ENCODE measurements around the gene TOP3B.

TOP3B gene

DNA sequence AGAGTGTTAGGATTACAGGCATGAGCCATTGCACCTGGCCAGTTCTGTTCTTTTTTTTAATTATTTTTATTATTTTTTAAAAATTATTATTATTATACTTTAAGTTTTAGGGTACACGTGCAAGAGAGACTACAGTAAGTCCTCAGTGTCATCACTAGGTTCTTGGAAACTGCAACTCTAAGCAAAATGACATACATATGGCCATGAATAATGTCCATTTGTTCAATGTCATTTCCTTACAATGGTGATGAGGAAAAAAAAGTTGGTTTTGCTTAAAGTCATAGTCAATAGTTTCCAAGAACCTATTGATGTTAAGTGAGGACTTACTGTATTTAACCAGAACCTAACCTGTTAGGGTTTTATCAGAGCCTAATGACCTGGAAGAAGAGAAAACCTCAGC is 29.4 kb upstream of the TOP3B start:
- DNase-seq, result no peak

DNA sequence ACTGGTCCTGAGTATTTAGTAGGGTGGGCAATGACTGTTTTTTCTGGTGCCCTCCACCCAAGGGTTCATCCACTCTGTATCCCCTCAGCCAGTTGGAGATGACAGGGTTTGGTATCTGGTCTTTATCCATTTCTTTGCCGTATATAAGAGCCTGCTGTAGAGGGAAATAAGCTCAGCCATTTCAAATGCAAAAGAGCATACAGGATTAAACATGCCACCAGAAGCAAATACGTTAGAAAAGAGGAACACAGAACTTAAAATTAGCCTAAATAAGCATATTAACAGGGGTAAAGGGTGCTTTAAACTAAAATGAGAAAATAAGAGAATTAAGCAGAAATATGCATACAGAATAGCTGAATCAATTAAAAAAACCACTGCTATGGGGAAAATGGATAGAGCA is 27.8 kb upstream of the TOP3B start:
- no peak for DNase-seq

DNA sequence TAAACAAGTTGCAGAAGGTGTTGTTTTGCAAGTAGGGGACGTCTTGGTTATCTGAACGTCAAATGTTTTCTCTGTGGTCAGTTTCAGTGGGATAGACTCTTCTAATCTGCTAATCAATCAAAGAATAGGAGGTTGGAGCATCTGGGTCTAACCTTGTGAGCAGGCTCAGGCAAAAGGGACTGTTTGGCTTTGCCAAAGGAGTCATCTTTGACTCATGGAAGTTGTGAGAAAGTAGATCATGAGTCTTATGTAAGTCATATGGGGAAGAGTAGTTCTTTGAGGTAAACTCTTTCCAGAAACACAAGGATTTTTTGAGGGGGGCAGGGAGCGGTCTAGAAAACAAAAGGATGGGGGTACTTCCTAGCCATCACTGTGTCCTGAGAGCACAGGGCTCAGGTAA is 27.1 kb upstream of the TOP3B start:
- DNase-seq, result no peak

DNA sequence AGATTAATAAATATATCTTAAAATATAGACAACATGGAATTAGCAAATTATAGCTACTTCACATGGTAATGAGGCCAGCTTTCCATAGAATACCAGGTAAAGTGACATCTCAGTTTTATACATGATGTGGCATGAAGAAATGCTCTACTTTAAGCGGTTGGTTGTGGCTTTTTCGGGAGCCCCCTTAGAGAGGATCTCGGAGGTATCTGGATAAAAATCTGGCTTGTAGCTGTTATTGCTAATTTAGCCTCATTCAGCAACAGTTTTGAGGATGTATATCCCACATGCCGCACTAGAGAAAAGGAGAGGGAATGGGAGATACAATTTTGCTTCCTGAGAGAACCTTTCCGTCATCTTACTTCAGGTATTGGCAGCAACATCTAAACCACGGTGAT is 24.0 kb upstream of the TOP3B start:
- no peak for DNase-seq

DNA sequence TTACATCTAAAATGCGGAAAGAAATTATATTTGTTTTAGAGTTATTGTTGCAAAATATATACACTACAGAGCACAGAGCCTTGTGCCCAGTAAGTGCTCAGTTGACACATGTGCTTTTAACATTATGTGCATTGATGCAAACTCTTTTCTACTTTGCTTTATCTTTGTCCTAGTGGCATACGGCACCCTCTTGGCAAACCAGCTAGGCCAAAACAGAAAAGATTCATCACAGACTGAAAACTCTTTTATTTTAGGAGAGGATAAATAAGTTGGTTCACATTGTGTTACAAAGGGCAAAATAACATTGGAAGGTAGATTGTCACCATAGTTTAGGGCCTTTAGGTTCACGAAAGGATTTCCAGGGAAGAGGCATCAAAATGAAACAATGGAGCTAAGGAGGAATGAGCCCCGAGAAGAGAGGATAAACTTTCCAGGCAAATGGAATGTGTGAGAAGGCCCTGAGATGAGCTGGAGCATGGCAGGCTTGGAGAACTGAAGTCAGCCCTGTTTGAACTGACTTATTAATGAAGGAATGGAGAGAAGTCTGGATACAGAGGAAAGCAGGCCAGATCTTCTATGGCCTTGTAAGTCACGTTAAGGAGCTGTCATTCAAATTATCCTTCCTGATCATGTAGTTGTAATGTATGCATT is 23.5 kb upstream of the TOP3B start:
- no peak for DNase-seq

DNA sequence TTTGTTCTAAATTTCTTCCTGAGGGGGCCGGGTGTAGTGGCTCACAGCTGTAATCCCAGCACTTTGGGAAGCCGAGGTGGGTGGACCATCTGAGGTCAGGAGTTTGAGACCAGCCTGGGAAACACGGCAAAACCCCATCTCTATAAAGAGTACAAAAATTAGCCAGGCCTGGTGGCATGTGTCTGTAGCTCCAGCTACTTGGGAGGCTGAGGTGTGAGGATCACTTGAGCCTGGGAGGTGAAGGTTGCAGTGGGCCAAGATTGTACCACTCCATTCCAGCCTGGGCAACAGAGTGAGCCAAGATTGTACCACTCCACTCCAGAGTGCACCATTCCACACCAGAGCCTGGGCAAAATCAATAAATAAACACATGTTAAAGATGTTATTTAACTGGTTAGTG is 20.6 kb upstream of the TOP3B start:
- no peak for DNase-seq

DNA sequence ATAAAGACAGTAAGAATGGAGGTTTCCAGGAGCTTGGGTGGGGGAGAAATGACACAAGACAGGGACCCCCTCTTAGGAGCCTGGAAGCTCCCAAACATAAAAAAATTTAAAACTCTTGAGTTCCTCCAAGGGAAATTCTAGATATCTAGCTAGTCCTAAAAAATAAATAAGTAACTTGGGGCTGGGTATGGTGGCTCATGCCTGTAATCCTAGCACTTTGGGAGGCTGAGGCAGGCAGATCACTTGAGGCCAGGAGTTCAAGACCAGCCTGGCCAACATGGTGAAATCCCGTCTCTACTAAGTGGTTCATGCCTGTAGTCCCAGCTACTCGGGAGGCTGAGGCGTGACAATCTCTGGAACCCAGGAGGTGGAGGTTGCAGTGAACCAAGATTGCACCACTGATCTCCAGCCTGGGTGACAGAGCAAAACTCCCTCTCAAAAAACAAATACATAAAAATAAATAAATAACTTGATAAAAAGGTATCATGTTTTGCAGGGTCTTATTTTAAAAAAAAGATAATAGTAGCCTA is 20.0 kb upstream of the TOP3B start:
- no peak for DNase-seq

DNA sequence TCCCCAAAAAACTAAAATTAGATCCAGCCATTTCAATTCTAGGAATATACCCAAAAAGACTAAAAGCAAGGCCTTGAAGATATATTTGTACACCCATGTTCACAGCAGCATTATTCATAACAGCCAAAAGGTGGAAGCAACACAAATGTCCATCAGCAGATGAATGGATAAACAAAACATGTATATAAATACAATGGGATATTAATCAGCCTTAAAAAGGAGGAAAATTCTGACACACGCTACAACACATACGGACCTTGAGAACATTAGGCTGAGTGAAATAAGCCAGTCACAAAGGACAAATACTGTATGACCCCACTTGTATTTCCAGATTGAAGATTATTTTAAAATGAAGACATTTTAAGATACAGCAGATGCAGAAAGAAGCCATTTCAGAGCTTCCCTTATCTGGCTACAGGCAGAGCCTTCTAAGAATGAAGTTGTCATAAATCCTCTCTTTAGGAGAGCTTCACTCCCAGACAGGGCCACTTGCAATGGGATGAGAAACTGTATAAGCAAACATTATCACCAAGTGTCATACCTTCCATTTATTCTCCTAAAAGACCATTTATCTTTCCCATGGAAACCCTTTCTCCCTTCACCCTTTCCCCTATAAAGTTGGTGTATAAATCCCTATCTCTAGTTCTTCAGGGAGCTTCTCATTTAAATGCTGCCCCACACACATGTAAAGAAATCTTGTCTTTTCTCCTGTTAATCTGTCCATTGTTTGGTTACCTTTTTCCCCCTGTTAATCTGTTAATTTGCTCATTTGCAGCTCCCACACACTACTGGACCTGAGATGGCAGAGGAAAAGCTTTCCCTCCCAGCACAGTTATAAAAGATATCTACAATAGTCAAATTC is 19.3 kb upstream of the TOP3B start:
- DNase-seq, result no peak

DNA sequence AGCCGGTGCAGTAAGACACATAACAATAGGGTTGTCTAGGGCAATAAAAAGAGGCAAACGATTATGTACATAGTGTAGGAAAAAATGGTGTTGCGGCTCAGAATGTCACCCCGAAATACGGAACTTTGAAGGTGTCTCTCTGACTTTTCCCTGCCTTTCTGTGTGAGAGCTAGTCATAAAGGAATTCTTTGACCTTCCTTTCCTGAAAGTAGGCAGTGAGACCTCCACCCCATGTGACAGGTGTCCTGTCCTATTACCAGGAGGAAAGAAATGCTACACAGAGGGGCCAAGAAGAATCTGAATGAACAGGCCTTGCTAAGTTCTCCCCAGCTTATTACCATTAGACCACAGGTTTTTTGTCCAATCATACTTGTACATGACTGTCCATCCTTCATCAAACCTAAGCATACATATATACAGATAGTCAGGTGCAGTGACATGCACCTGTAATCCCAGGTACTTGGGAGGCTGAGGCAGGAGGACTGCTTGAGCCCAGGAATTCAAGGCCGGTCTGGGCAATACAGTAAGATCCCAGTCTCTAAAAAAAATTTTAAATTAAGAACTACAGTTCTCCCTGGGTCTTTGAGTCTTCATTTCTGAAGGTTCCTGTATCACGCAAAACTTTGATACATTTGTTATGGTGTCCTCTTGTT is 16.1 kb upstream of the TOP3B start:
- DNase-seq, result no peak

DNA sequence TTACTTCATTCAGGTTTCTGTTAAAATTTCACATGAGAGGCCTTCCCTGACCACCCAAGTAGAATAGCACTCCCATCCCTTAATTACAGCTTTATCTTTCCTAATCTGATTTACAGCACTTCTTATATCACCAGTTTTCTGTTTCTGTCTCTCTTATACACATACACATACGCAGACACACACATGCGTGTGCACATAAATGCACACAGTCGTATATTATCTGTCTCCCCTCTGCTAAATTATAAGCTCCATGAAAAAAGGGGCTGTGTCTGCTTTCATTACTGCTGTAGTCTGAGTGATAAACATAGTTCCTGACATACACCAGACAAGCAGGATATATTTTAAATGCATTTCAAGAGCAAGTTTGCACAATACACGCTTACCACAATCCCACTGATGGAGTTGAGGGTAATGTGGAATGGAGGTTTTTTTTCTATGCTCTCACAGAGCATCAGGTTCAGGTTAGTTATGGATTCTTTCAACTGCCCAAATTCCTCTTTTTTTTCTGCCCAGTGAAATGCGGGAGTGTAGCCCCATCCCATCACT is 13.7 kb upstream of the TOP3B start:
- DNase-seq, result no peak

DNA sequence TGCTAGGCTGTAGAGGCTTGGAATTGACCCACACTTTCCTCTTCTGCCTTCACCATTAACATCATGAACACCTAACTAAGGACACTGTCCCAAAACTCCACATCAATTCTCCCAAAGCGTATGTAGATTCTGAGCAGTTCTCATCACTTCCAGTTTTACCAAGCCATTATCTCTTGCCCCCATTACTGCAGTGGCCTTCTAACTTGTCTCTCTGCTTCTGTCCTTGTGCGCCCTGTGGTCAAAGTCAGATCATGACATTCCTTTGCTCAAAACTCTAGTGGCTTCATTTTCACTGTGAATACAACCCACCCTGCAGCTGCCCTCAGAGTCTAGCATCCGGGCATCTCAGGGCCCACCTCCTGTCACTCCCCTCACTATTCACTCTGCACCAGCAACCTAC is 13.1 kb upstream of the TOP3B start:
- no peak for DNase-seq

DNA sequence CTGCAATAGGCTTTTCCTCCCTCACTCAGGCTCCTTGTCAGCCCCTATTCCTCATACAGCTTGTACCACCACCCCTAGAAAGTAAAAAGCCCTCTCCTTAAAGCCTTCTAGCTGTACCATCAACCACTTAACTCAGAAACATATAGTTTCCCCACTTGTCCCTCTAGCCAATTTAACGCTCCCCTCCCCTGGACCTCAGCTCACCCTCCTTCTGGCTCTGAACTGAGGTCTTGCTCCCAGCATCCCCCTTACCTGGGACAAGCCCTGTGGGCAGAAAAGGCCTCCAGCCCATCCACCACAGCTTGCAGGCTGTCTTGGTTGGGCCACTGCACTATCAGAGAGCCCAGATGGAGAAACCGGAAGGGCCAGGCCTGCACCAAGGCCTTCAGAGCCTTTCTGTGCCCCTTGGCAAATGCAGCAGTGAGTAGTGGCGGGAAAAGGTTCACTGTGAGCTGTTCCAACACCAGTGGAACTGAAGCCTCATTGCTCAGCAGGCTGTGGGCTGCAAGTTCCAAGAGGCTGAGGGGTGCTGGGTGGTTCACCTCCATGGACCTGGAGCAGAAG is 12.4 kb upstream of the TOP3B start:
- no peak for DNase-seq

DNA sequence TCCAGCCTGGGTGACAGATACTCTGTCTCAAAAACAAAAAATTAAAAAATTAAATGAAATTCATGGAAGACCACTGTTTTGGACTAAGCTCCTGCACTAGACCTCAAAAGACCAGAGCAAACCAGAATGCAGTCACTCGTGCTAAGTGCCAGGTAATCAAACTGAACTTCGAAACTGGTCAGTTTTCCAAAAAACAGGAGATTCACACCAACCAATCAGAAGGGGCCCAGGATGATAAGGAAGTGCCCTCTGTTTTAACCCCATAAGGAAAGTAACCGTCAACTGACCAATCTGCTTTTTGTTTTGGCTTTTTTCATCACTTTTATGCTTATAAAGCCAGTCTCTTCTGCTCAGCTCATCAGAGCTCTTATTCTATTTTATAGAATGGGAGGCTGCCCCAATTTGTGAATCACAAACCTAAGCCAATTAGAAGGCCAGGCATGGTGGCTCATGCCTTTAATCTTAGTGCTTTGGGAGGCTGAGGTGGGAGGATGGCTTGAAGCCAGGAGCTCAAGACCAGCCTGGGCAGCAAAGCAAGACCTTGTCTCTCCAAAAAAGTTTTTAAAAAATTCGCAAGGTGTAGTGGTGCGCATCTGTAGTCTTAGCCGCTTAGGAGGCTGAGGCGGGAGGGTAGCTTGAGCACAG is 10.1 kb upstream of the TOP3B start:
- DNase-seq, result no peak

DNA sequence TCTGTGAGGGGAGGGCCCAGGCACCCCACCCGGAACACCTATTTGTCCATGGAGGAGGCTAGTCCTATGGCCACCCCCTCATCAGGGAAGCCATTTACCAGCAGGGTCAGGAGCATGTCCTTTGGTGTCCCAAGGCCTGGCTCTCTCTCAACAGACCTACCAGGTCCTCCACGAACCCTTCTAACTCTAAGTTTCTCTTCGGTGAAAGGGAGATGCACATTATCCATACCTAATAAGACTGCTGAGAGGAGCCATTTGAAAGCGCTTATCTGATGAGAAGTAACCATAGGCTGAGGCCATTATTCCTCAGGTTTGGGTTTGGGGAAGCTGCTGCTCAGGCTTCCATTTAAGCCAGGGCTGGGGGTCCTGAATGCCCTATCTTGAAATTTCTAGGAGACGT is 9.2 kb upstream of the TOP3B start:
- no peak for DNase-seq

DNA sequence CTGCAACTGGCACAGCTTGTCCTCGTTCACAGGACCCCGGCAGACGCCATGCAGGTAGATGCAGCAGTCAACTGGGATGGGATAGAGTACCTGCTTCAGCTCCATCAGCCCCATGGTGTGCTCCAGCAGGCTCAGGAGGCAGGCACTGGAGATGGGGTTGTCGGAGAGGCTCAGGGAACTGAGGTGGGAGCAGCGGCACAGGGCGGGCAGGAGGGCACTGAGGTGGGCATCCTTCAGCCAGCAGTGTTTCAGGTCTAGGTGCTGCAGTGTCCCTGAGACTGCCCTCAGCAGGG is 8.7 kb upstream of the TOP3B start:
- DNase-seq, result no peak

DNA sequence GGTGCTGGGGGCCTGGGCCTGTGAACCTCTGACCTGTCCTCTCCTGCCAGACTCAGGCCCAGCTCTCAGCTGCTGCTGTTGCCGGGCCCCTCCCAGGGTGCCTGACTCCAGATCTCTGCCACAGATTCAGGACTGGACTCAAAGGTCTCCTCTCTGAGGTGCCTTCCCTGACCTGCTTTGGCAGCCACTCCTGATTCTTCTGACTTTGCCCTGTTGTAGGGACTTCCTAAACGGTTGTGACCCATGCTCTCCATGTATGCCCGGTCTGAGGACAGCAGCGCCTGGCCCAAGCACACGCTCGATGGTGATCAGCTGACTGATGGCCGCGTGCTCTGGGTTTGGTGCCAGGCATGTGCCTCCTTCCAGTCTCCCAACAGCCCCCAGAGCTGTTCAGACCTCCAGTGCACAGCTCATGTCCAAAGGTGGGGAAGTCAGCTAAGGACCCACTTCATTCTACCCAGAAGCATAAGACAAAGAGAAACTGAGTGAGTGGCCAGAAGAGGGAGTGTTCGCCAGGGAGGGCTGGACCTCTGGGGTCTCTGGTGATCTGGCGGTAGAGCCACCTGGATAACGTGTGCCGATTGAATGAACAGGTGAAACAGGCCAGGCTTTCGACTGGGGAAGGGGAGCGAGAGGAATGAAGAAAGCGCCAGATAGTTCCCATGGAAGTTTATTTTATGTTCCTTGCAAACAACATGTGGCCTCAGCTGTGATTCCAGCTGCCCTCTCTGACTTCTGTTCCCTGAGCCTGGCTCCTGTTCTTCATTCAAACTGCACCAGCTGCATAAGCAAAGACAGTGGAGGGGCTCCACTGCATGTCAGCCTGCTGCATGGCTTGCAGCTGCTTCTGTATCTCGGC is 8.1 kb upstream of the TOP3B start:
- DNase-seq, result no peak

DNA sequence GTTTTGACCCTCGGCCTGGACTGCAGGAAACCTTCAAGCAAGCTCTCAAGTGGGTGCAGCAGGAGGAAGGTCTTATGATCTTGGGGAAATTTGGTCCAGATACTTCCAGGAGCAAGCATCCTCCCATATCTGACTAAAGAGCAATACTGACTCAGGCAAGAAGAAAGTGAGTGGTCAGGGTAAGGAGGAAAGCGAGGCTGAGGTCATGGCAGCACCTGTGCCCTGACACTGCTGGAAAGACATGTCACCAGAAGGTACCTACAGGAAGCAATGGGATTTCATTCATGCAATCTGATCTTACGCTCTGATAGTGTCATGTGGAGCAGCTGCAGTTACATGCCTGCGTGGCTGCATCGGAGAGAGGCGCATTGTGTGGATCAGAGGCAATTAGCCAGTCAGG is 6.5 kb upstream of the TOP3B start:
- DNase-seq, result no peak

DNA sequence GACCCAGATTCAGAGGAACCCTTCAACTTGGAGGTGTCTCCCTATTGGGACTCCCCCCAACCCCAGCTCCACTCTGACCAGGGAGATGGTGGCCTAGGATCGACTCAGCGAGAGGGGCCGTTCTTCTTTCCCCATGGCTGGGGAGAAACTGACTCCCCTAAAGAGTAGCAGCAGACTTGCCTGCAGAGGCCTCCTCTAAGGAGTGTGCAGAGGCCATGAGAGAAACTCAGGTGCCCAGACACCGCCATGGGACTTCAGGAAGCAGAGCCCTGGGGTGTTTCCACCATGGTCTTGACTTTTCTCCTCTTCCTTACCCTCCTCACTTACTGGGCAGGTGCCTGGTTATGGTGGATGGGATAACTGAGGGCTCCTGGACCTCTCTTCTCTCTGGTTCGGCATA is 2.6 kb upstream of the TOP3B start:
- DNase-seq, result no peak

DNA sequence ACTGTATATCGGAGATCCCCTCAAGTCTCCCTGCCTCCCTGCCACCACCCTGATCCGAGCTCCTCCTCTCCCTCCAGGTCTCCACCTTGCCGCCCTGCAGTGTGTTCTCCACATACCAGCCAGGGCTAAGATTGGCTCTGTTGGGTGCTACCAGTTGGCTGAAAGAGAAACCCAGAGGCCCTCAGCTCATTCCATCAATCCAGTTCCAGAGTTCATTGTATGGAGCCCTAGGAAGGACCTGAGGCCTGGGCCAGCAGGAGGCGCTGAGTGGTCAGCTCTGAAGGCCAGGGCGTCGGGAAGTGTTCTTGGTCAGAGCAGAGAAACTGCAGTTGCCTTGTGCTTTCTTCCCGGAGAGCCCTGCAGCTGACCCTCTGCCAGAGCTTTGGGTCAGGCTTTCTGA is 2.2 kb upstream of the TOP3B start:
- no peak for DNase-seq

DNA sequence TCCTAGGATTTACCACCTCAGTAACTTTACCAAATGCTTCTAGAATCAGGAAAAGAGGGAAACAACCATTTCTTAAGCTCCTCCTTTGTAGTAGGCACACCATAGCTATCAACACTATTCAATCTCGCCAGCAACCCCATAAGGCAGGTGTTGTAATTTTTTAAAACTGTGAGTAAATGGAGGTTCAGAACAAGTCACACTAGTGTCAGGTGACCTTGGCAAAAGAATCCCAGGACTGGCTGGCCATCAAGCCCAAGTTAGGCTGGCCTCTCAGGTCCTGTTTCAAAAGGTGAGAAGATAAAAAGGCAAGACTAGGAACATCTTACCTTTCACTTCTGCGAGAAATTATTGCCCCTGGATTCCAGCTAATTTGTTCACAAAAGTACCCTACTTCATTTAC is 713 bp downstream of the TOP3B start:
- no peak for DNase-seq

DNA sequence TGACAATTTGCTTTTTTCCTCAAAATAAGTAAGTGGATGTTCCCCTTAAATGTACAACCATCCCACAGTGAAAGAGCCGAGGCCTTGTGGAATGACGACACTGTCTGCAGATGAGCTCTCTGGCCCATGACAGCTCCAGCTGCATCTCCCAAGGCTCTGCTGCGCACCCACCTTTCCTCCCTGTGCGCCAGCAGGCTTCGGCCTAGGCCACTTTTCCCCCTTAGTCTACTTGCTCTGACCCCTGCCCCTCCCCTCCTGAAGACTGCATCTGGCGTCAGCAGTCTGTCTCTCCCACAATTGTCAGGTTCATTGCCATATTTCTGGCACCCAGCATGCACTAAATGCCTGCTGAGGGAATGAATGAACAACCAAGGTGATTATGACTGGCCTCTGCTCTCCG is 2.0 kb downstream of the TOP3B start:
- no peak for DNase-seq

Data from CD4-positive, alpha-beta T cell treated with Interleukin-15 for 1 hour (primary cell).